Endothelial cell (in vitro differentiated cells): ENCODE measurements around the gene UBL4A. TPM values are rescaled to one million over a fixed set of nuclear protein-coding genes. Genes with fewer than 3 reads are reported as not detected.

Experiments used
- DNase-seq: peaks from one replicate; pipeline ENCODE4 v3.0.0; 2021; ENCODE audit warnings: low spot score
- H3K27ac Mint-ChIP-seq: one replicate; pipeline ENCODE4 v1.8.0; 2021; ENCODE audit warnings: mixed read lengths, inconsistent platforms; ENCODE audit not compliant: unreplicated experiment
- H3K27me3 Mint-ChIP-seq: one replicate; pipeline ENCODE4 v1.8.0; 2021; ENCODE audit warnings: mild to moderate bottlenecking, moderate library complexity, mixed read lengths, inconsistent platforms; ENCODE audit not compliant: unreplicated experiment
- H3K36me3 Mint-ChIP-seq: one replicate; pipeline ENCODE4 v1.8.0; 2021; ENCODE audit warnings: mild to moderate bottlenecking, low read depth, mixed read lengths, inconsistent platforms; ENCODE audit not compliant: unreplicated experiment
- H3K4me1 Mint-ChIP-seq: one replicate; pipeline ENCODE4 v1.8.0; 2021; ENCODE audit warnings: mild to moderate bottlenecking, mixed read lengths, inconsistent platforms; ENCODE audit not compliant: unreplicated experiment
- H3K4me3 Mint-ChIP-seq: one replicate; pipeline ENCODE4 v1.8.0; 2021; ENCODE audit warnings: mild to moderate bottlenecking, mixed read lengths, inconsistent platforms; ENCODE audit not compliant: unreplicated experiment
- H3K9me3 Mint-ChIP-seq: one replicate; pipeline ENCODE4 v1.8.0; 2021; ENCODE audit warnings: mixed read lengths, inconsistent platforms; ENCODE audit not compliant: unreplicated experiment
- CTCF ChIP-seq: fragments of 200-600 bp; sonication (generic); IDR thresholded peaks from one replicate; pipeline ENCODE4 v1.5.0; 2021; ENCODE audit warnings: antibody characterized with exemption; ENCODE audit not compliant: unreplicated experiment
- total RNA-seq: library from RNA; stranded (reverse); fragmentation: NEBNext Ultra II Directional; extraction: Animal tissue kit (Norgen Biotek cat#: 25700); gene quantifications from one replicate; pipeline ENCODE4 v1.2.1, GENCODE V29; 2021; ENCODE audit not compliant: unreplicated experiment

UBL4A gene
- total RNA-seq, 1 donor from 2014 or later = 16.8 TPM

DNA sequence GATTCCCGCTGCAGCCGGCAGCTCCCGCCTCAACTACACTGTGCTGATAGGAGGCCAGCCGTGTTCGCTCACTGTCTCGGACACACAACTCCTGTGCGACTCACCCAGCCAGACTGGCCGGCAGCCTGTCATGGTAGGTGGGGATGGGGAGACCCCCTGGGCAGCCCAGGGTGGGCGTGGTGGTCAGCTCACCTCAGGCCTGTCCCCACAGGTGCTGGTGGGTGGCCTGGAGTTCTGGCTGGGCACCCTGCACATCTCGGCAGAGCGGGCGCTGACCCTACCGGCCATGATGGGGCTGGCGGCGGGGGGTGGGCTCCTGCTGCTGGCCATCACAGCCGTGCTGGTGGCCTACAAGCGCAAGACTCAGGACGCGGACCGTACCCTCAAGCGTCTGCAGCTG, 18.9 kb downstream of the UBL4A start:
- Mint-ChIP-seq H3K27ac (no peak overlapping the region), H3K9me3 (no peaks in the 10 kb centered on the region), H3K36me3 (peaks cover 5% of the 10 kb centered on the region), H3K4me1 (no peaks in the 10 kb centered on the region), H3K27me3 (peaks cover 1% of the 10 kb centered on the region), H3K4me3 (no peak overlapping the region)
- no peak for DNase-seq
- no peak for TF ChIP-seq CTCF

GRCh38 chrX:154466907-154467306, 19.5 kb downstream of the UBL4A start:
- peaks cover 1% of the 10 kb centered on the region for H3K27me3 Mint-ChIP-seq
- no peak overlapping the region for H3K4me3 Mint-ChIP-seq
- no peaks in the 10 kb centered on the region for H3K4me1 Mint-ChIP-seq
- no peak for DNase-seq
- no peaks in the 10 kb centered on the region for H3K9me3 Mint-ChIP-seq
- H3K27ac Mint-ChIP-seq = no peak overlapping the region
- TF ChIP-seq CTCF = no peak
- peaks cover 5% of the 10 kb centered on the region for H3K36me3 Mint-ChIP-seq

DNA sequence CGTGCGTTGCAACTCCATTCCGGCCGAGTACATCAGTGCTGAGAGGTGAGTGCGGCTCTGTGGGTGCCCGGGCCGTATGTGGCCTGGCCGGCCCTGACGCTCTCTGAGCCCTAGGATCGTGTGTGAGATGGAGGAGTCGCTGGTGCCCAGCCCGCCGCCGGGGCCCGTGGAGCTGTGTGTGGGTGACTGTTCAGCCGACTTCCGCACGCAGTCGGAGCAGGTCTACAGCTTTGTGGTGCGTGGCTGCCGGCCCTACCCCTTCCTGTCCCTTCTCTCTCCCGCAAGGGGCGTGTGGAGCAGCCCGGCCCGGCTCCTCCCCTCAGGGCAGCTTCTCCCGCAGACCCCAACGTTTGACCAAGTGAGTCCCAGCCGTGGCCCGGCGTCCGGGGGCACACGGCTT, 20.4 kb downstream of the UBL4A start:
- H3K27ac Mint-ChIP-seq = no peak overlapping the region
- DNase-seq = no peak
- H3K4me1 Mint-ChIP-seq = no peaks in the 10 kb centered on the region
- no peaks in the 10 kb centered on the region for H3K9me3 Mint-ChIP-seq
- no peak overlapping the region for H3K4me3 Mint-ChIP-seq
- no peak for TF ChIP-seq CTCF
- peaks cover 1% of the 10 kb centered on the region for H3K27me3 Mint-ChIP-seq
- peaks cover 5% of the 10 kb centered on the region for H3K36me3 Mint-ChIP-seq

DNA sequence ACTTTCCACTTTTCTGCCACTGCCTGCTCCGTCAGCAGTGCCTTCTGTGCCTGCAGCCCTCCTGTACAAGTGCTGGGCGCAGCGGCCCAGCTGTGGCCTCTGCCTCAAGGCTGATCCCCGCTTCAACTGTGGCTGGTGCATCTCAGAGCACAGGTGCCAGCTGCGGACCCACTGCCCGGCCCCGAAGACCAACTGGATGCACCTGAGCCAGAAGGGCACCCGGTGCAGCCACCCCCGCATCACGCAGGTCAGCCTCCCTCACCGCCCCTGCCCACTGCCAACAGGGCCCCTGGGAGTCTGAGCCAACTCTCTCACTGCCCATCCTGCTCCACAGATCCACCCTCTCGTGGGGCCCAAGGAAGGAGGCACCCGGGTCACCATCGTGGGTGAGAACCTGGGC, 20.8 kb downstream of the UBL4A start:
- Mint-ChIP-seq H3K9me3 (no peaks in the 10 kb centered on the region), H3K27ac (no peak overlapping the region), H3K4me3 (no peak overlapping the region), H3K27me3 (no peaks in the 10 kb centered on the region), H3K36me3 (peaks cover 5% of the 10 kb centered on the region), H3K4me1 (no peaks in the 10 kb centered on the region)
- no peak for DNase-seq
- no peak for TF ChIP-seq CTCF

- no peak for TF ChIP-seq CTCF
- Mint-ChIP-seq H3K36me3 (peaks cover 5% of the 10 kb centered on the region), H3K4me3 (no peak overlapping the region), H3K27ac (no peak overlapping the region), H3K27me3 (no peaks in the 10 kb centered on the region), H3K4me1 (no peaks in the 10 kb centered on the region), H3K9me3 (no peaks in the 10 kb centered on the region)
- no peak for DNase-seq
Observed at GRCh38 chrX:154464806-154465365, 21.5 kb downstream of the UBL4A start.
